HG02938 (cell line): ENCODE data around the gene BRWD1.

ENCODE experiments used
- ATAC-seq: cut with Tn5 transposase; IDR thresholded peaks from one replicate; pipeline ENCODE4 v1.9.1; 2021; ENCODE audit warnings: mild to moderate bottlenecking, moderate library complexity; ENCODE audit not compliant: unreplicated experiment

Gene BRWD1

DNA sequence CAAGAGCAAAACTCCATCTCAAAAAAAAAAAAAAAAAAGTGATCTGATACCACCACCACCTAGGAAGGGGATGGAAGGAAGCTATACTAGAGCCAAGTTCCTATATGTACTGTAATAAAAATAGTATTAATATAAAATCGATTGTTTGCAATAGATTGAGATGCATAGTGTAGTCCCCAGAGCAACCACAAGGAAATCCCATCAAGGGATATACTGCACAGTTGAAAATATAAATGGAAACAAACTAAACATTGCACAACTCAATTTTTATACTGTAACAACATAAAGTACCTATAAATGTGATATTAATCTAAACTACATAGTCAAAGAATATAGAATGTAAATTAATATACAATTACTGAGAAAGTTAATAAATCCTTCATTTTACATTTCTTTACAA is 109.3 kb downstream of the BRWD1 start:
- ATAC-seq: no peak

DNA sequence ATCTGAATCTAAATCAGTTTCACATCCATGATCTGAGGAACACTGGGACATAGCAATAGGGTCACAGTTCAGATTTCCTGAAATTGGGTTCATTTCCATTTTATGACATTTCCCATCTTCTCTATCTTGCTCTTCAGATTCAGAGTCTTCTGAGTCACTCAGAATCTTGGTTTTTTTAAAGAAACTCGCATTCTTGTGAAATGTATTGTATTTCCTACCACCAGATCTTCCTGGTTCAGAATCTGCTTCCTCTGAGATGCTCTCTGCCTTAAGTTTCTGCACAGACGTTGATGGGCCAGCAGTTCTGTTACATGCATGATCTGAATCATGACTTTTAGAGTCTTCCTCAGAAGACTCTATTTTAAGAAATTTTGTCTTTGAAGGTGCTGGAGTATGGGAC is 114.6 kb downstream of the BRWD1 start:
- ATAC-seq: no peak

DNA sequence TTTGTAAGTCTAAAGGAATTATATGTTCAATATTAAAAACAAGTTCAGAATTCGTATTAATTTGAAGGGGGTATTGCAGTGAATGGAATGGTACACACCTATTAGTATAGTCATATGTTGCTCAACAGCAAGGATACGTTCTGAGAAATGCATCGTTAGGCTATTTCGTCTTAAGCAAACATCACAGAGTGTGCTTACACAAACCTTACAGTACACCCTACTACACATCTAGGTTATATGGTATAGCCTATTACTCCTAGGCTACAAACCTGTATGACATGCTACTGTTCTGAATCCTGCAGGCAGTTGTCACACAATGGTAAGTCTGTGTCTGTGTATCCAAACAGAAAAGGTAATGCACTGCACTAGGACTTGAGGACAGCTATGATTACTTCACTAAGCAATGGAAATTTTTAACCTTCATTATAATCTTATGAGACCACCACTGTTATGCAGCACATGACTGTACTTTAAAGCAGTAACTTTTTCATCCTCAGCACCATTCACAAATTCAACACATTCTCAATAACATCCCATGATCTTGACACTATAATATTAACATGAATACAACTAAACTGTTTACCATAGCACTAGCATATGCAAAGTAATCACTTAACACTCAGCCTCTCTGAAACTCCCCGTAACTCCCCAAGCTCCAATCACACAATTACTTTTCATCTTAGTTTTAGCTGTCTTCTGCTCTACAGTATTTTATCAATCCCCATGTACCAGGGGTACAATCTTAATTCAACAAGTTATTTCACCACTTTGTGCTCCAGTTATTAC is 115.8 kb downstream of the BRWD1 start:
- ATAC-seq: no peak

DNA sequence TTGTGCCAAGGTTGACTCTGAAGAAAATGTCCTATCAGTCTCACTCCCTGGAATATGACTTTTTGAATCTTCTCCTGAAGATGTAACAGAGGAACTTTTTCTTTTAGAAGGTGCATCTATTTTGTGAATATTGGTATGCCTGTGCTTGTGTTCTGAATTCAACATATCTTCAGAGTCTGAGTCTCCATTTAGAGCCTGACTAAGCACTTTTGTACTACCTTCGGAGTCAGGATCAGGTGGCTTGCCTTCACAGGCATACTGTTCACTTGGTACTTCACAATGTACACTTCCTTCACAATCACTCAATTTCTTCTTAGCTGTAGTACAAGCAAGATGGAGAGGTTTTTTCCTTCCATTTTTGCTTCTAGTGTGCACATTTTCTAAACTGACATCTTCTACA is 116.6 kb downstream of the BRWD1 start:
- ATAC-seq: no peak

DNA sequence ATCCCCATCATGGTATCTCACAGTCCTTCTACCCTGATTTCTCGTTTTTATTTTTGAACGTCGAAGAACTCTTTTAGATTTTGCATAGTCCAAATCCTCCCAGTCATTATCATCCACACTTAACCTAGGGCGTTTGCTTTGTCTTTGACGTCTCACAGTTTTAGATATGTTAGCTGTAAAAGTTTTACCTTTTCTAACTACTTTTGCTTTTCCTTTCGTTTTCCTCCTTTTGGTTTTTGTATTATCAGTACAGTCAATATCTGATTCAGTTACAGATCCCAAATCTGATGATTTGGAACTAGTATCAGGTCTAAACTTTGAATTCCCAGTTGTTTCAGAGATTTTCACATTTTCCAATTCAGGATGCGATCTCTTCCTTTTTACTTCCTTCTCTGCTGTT is 117.1 kb downstream of the BRWD1 start:
- ATAC-seq: no peak

DNA sequence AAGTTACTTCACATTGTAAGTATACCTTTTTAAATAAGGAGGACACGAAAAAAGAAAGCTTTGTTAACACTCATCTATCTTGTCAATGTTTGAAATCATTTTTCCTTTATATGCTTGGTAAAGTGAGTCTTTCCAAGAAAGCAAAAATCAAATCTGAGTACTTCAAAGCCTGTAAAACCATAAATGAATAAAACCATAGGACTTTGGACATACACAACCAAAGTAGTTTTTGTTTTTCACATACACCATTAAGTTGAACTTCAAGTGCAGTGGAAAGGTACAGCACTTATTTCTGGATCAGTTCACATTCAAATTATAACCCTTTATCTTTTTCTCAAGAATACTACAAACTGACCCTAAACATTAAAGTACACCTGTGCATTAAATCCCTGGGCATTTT is 120.1 kb downstream of the BRWD1 start:
- no peak for ATAC-seq

DNA sequence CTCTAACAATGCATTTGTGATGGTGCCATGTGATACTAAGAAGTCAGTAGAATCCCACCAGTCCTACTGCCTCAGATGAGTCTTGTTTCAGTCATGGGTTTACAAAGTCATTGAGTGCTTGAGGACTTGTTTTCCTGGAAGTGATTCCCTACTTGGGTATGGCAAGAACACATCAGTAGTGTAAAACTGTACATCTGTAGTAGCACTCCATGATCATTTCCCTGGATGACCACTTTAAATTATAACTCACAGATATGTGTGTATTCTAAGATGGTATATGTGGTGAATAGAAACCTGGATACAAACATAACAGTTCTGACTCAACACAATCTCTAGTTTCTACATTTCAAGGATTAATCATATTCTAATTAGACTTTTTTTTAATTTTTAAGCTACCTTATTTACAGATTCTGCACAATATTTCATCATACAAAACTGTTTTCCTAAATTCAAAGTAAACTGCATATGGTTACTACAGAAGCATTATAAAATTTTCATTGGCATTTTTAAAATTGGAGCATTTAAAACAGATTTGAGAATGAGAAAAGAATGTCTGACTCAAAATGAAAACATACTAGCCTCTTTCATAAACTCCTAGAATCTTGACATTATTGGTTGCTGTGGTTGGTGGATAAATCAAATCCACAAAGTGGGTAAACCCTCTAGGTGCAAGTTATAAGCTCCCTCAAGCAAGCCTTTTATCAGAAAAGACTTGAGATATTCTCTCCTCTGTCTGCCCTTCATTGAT is 123.4 kb downstream of the BRWD1 start:
- ATAC-seq: no peak

DNA sequence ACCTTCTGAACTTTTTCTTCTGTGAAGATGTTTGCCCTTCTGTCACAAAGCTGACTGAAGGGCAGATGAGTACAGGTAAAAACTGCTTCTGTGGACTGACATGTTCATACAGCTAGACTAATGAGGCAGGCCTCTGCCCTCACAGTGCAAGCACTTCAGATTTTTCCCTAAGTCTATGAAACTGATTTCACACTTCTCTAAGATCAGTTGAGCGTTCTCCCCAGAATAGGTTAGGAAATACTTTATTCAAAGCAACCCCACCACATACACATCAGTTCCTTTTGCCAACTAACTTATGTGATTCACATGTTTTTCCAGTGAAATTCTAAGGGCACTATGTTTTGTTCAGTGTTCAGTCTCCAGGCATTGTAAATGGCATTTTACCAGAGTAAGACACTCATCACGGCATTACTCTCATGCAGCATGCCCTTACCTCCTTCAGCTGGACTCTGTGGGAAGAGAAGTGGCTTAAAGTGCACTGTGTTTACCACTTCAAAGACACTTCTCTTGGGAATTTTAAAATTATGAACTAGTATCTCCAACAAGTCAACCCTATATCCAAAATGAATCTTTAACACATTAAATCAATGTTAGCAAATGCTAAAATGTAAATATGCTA is 124.8 kb downstream of the BRWD1 start:
- no peak for ATAC-seq

DNA sequence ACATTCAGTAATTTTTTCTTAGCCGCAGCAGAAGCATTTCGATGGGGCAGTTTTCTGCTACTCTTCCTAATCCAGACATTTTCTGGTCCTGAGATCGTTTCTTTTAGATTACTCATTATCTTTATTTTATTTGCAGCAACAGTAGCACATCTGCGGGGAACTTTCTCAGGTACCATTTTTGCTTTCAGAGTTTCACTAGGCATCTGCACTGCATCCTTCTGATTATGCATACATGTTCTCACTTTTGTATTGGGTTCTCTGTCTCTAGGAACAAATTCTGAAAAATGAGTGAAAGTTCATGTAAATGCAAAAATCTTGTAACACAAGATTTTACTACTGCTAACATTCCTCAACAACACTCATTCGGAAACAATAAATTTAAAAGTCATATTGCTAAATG is 126.3 kb downstream of the BRWD1 start:
- ATAC-seq: no peak

DNA sequence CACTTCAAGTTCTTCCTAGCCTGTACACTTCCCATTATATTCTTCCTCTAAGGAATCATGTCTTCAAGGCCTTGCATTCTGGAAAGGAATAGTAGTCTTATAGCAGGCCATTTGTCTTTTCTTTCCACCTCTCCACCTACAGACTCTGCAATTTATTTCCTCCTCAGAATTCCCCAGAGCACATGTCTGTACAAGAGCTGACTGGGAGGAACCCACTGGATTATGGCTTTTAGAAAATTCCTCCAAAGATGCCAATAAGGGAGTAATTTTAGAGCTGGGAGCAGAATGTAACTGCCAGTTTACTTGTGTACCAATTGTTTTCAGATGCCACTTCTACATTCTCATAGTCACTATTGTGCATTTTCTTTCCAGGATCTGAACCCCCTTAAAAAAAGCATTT is 126.8 kb downstream of the BRWD1 start:
- no peak for ATAC-seq

DNA sequence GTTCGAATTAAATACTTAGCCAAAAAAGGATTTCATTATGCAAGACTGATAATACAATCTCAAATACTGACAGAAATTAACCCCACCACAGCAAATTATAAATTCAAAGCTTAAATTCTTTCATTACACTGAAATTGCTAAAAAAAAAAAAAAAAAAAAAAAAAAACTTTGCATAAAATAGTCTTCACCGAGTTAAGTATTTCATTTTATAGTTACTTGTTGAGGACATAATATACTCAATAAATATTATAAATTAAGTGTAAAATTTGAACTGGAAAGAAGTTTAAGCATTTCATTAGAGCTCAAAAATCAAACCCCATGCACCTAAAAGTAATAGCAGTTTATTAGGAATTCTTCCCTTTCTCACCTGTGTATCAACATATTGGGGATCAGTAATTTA is 128.3 kb downstream of the BRWD1 start:
- ATAC-seq: no peak

DNA sequence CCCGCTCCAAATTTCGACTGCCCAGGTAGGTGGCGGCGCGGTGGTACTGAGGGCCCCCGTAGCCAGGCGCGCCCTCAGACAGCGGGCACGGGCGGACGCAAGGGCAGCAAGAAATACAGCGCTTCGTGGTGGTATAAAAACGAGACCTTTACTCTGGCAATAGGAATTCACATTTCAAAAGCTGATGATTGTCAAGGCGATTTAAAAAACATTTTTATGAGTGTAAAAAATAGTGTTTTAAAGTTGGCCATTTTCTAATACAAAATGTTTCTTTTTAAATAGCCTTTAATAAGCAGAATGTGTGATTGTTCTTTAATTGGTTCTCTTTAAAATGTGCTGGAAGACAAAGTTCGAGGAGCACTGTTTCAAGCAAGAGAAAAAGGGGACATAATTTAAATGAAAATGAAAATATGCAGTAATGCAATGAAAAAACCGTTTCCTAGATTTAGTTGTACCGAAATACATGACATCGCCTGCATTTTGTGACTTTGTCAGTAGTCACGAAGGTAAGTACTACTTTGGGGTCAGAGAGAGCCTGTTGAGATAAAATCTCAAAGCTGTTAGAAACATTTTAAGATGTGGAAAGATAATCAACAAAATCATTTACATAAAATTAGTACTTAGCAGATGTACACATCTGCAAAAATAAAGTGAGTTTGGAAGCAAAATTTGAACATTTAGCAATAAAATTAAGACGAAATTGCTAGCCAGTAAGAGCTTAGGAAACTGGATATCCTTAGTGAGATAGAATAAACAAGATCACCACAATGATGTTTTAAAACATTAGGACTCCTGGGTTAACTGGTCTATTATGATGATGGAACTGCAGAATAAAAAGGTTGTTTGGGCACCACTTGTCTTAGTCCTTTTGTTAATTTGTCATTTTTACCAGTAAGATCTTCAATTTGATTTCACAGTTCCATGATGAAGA is 129.1 kb downstream of the BRWD1 start:
- no peak for ATAC-seq

DNA sequence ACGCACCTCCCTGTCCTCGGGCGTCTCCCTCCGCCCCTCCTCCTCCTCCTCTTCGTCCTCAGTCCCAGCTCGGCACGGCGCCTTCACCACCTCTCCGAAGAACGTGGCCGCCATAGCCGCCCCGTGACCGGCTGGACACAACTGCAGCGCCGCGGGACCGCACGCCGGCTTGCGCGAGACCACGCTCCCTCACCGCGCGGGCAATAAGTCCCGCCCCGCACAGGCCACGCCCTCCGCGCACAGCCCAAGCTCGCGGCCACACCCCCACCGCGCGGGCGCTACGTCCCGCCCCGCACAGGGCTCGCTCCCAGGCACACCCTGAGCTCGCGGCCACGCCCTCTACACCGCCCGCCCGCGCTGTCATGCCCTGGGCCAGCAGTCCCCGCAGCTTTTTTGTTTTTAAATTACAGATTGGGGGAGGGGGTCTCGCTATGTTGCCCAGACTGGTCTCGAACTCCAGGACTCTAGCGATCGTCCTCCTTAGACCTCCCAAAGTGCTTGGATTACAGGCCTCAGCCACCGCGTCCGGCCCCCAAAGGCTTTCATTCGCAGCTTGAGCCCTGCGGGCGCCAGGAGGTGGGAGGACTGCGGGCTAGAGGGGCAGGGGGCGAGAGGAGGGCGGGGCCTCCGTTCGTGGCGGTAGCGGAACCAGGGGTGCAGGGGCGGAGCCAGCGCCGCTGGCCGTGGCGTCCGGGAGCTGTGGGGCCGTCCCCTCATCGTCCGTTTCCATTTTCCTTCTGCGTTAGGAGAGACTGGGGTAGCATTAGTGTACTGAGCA is 130.0 kb downstream of the BRWD1 start, which contains the start of gene PSMG1:
TSS of gene PSMG1 (minus strand) at position 180 of the 778 bp plus-strand sequence. CDS start at position 114, 66 bp downstream.
- ATAC-seq: peak; percentile 79

DNA sequence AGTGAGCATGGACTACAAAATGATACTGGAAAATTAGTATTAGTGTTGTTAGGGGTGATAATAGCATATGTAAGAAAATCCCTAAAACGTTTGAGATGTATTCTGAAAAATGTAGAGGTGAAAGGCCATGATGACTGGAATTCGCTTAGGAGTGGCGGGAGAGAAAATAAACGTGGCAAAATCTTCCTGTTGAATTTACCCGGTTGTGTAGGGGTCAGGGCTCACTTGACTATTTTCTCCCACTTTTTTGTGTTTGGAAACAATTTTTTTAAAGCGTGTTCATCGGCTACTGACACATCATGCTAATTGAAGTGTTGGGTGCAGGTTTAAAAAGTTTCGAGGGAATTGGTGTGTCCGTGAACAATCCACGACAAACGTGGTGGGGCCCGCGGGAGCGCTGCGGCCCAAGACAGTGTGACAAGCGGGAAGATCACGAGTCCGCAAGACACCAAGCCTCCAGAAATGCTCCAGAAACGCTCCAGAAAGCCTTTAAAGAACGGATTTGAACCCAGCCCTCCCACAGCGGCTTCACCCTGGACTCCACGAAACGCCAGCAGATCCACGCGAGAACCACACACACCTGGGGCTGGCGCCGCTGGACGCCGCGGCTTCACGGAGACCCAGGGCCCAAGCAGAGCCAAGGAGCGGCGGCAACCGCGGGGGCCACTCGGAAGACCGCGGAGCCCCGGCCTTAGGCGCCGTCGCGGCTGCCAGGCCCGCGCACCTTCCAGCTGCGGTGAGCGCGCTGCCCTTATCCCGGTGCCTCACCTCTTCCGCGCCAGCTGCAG is 130.8 kb downstream of the BRWD1 start:
- ATAC-seq: no peak

DNA sequence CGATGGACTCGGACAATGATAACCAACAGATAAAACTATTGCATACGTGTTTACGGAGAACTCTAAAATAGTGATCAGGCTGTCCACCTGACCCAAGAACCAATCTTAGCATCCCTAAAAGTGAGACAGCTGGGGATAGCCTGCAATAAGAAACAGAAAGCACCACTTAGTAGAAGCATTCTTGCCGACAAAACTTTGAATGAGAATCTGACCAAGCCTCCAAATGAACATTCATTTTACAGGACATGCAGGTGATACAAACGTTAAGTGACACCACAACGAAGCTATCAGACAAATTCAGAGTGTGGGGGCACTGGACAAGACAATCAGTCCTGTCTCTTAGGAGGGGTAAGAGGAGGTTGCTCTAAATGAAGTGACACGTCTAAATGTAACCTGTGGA is 131.4 kb downstream of the BRWD1 start:
- ATAC-seq: no peak

DNA sequence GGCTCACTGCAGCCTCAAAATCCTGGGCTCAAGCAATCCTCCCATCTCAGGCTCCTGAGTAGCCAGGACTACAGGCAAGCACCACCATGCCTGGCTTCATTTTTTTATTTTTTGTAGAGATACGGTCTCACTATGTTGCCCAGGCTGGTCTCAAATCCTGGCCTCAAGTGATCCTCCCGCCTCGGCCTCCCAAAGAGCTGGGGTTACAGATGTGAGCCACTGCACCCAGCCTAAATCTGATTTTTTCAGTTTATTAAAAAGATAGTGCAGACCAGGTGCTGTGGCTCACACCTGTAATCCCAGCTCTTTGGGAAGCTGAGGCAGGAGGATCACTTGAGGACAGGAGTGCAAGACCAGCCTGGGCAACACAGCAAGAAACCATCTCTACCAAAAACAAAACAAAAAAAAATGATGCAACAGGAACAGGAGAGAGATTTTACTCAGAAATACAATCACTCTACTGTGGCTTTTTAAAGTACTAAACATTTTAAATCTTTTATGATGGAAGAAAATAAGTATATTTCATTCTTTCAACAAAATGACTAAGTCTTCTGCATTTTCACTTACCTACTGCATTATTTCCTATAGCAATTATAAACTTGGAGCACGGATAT is 132.1 kb downstream of the BRWD1 start:
- no peak for ATAC-seq

DNA sequence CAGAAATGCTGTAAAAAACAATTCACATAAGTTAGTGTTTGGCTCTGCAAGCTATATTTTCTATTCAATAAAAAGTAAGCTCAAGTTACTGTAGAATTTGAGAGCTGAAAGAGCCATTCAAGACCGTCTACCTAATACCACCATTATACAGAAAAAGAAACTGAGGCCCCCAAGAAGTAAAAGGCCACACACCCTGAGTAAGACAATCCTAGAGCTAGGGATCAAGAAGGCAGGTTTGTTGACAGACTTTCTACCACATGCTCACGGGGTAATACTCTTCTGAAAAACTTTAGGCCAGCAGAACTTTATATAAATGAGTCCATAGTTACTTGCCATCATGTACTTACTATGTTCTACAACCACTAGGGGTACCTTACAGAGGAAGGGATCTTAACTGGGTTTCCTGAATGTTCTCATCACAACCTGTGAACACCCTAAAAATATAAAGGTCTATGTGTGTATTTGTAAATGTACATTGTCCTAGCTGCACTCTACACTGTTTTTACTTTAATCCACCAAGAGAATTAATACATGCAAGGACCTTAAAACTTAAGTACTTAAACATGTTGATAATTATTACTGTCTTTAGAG is 132.9 kb downstream of the BRWD1 start:
- ATAC-seq: no peak

DNA sequence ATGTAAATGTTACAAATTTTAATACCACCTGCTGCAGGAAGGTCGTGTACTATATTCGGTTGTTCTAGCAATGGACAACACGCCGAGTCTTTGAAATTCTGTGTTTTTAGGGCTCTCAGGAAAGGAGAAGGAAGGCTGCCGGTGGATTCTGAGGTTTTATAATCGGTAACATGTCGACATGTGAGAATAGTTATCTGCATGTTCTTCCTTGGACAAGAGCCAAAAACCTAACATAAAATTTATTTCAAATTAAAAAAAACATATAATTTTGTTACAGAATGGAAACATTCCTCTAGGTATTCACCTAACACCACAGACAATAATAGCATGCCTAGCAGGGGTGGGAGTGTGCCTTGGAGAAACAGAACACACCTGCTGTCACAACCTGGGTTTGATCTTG is 135.0 kb downstream of the BRWD1 start:
- ATAC-seq: no peak
